ENCODE data around the gene MRGPRE. TPM values are rescaled to one million over a fixed set of nuclear protein-coding genes. Genes with fewer than 3 reads are reported as not detected.

MRGPRE gene
- total and polyA plus RNA-seq, 2 donors (not counting 1 experiment from before 2014, with no cell fraction given): not detected

DNA sequence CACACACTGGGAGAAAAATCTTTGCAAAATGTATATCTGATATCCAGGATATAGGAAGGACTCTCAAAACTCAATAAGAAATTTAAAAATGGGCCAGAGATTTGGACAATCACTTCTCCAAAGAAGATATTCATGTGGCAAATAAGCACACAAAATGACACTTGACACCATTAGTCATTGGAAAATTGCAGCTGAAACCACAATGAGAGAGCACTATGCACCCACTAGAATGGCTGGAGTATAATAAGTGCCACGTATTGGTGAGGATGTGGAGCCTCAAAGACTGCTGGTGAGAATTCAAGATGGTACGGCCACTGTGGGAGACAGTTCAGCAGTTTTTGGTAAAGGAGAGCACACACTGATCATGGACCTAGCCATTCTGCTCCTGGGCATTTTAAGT lies 54.3 kb downstream of the MRGPRE start:
- Histone ChIP-seq H3K4me1 (ENCODE audit: control insufficient read depth in 2 of 2, insufficient read depth in 2 of 2, low read length in 2 of 2) (no peaks in the 10 kb centered on the region), H3K9me3 (ENCODE audit: control extremely low read depth in 1 of 3, control insufficient read depth in 2 of 3, insufficient read depth in 1 of 3, low read length in 2 of 3) (peaks cover 2 to 19% (median 15%) of the 10 kb centered on the region in 3 donors), H2AFZ (ENCODE audit: insufficient read depth, low read depth, low read length, poor library complexity, severe bottlenecking) (no peak overlapping the region), H3K27ac (ENCODE audit: low read length in 2 of 2) (no peak overlapping the region), H3K4me2 (replicated peaks; ENCODE audit: low read depth, low read length, poor library complexity, severe bottlenecking) (no peak overlapping the region), H3K36me3 (replicated peaks in 1 of 2; ENCODE audit: control extremely low read depth in 1 of 2, control insufficient read depth in 1 of 2, extremely low read depth in 1 of 2, insufficient read depth in 2 of 2, low read length in 1 of 2) (no peaks in the 10 kb centered on the region), H4K20me1 (ENCODE audit: control insufficient read depth, insufficient read depth, low read length, poor library complexity, severe bottlenecking) (no peaks in the 10 kb centered on the region), H3K9ac (ENCODE audit: low read length) (no peak overlapping the region), H3K79me2 (ENCODE audit: control insufficient read depth, insufficient read depth, low read length) (no peaks in the 10 kb centered on the region), H3K27me3 (replicated peaks in 1 of 4; ENCODE audit: control extremely low read depth in 1 of 4, control insufficient read depth in 3 of 4, insufficient read depth in 4 of 4, low read length in 3 of 4) (peaks cover 0 to 3% (median 0%) of the 10 kb centered on the region in 4 experiments), H3K4me3 (ENCODE audit: control extremely low read depth in 1 of 5, extremely low read depth in 1 of 5, insufficient read depth in 1 of 5, low read depth in 2 of 5, low read length in 4 of 5) (no peak overlapping the region)
- CTCF ChIA-PET: no interaction called here
- DNase-seq: no peak
- TF ChIP-seq, protein P1, sequence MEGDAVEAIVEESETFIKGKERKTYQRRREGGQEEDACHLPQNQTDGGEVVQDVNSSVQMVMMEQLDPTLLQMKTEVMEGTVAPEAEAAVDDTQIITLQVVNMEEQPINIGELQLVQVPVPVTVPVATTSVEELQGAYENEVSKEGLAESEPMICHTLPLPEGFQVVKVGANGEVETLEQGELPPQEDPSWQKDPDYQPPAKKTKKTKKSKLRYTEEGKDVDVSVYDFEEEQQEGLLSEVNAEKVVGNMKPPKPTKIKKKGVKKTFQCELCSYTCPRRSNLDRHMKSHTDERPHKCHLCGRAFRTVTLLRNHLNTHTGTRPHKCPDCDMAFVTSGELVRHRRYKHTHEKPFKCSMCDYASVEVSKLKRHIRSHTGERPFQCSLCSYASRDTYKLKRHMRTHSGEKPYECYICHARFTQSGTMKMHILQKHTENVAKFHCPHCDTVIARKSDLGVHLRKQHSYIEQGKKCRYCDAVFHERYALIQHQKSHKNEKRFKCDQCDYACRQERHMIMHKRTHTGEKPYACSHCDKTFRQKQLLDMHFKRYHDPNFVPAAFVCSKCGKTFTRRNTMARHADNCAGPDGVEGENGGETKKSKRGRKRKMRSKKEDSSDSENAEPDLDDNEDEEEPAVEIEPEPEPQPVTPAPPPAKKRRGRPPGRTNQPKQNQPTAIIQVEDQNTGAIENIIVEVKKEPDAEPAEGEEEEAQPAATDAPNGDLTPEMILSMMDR (IDR thresholded peaks at IDR 0.05): no peak
- TF ChIP-seq EZH2 (IDR thresholded peaks at IDR 0.05; ENCODE audit: borderline replicate concordance, insufficient read depth, low read depth, low read length, poor library complexity, severe bottlenecking): no peak
- Mint-ChIP-seq H3K27ac (no peak overlapping the region), H3K9me3 (ENCODE audit: insufficient read depth) (peaks cover 10% of the 10 kb centered on the region), H3K4me3 (no peak overlapping the region), H3K27me3 (peaks cover 13% of the 10 kb centered on the region), H3K4me1 (no peaks in the 10 kb centered on the region)
- 72% methylated on average over 2 of the region's 2 CpGs for WGBS (ENCODE audit: insufficient coverage)
- POLR2A ChIA-PET: no interaction called here
- no peak for ATAC-seq (ENCODE audit: low read depth)
- intact Hi-C loops (cut with micrococcal nuclease): no loop called here

Other genes with a start within 250 kb of the MRGPRE start
- 133 and 159 TPM in 2 replicates for gene NAP1L4, start 240.1 kb downstream of the MRGPRE start, total RNA-seq
- 62.1 and 83.6 TPM in 2 replicates for gene NAP1L4, start 240.1 kb downstream of the MRGPRE start, polyA plus RNA-seq
- 49.5 and 56.7 TPM in 2 replicates for gene CARS1, start 175.0 kb downstream of the MRGPRE start, total RNA-seq
- gene CARS1, start 175.0 kb downstream of the MRGPRE start, polyA plus RNA-seq: 31.3 and 48.7 TPM in 2 replicates
- 0.15 and 0.56 TPM in 2 replicates for gene OSBPL5, start 67.1 kb downstream of the MRGPRE start, total RNA-seq
- gene OSBPL5, start 67.1 kb downstream of the MRGPRE start, polyA plus RNA-seq: 1.2 TPM in 2 replicates
- not detected in 2 replicates for gene MRGPRG, start 13.6 kb downstream of the MRGPRE start, total RNA-seq
- gene MRGPRG, start 13.6 kb downstream of the MRGPRE start, polyA plus RNA-seq: not detected in 2 replicates
- gene ZNF195, start 146.7 kb upstream of the MRGPRE start, total RNA-seq: 46.0 and 47.3 TPM in 2 replicates
- gene ZNF195, start 146.7 kb upstream of the MRGPRE start, polyA plus RNA-seq: 21.3 and 31.8 TPM in 2 replicates

All from B cell (primary cell).